ENCODE measurements around the gene TNIP3.

DNA sequence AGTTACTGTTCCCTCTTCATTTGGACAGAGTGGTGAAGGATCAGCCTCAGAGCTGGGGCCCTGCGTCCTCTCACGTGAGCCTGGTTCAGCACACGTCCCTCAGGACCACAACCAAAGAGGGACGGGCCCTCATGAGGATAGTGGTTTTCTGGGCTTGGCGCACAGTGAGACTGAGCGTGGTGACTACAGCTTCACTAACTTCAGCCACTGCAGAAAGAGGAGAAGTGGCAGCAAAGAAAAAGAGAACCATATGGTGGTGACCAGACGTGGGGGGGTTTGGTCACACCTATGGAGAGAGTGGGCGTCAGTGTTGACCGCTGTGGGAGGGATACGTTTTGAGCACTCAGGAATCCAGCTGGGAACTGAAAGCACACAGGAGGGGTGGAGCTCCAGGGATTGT is 21.8 kb upstream of the TNIP3 start:
- TF ChIP-seq POLR2A (IDR thresholded peaks at IDR 0.05) (no peak), POLR2AphosphoS5 (IDR thresholded peaks at IDR 0.05) (no peak), EP300 (IDR thresholded peaks at IDR 0.05) (no peak)
- TF ChIP-seq, protein P1, sequence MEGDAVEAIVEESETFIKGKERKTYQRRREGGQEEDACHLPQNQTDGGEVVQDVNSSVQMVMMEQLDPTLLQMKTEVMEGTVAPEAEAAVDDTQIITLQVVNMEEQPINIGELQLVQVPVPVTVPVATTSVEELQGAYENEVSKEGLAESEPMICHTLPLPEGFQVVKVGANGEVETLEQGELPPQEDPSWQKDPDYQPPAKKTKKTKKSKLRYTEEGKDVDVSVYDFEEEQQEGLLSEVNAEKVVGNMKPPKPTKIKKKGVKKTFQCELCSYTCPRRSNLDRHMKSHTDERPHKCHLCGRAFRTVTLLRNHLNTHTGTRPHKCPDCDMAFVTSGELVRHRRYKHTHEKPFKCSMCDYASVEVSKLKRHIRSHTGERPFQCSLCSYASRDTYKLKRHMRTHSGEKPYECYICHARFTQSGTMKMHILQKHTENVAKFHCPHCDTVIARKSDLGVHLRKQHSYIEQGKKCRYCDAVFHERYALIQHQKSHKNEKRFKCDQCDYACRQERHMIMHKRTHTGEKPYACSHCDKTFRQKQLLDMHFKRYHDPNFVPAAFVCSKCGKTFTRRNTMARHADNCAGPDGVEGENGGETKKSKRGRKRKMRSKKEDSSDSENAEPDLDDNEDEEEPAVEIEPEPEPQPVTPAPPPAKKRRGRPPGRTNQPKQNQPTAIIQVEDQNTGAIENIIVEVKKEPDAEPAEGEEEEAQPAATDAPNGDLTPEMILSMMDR (IDR thresholded peaks at IDR 0.05), result no peak
